Stimulated activated CD4-positive, alpha-beta T cell treated with anti-CD3 and anti-CD28 coated beads, TNF-alpha, amount 100 ng/mL, for 24 hours (primary cell): ENCODE measurements around the gene ADAT2.

Source experiments
- DNase-seq, 3 experiments: peaks; one replicate each; pipeline ENCODE4 v3.0.0-alpha.2; 2020; ENCODE audit warnings: low read depth in 3 of 3

The ADAT2 gene

DNA sequence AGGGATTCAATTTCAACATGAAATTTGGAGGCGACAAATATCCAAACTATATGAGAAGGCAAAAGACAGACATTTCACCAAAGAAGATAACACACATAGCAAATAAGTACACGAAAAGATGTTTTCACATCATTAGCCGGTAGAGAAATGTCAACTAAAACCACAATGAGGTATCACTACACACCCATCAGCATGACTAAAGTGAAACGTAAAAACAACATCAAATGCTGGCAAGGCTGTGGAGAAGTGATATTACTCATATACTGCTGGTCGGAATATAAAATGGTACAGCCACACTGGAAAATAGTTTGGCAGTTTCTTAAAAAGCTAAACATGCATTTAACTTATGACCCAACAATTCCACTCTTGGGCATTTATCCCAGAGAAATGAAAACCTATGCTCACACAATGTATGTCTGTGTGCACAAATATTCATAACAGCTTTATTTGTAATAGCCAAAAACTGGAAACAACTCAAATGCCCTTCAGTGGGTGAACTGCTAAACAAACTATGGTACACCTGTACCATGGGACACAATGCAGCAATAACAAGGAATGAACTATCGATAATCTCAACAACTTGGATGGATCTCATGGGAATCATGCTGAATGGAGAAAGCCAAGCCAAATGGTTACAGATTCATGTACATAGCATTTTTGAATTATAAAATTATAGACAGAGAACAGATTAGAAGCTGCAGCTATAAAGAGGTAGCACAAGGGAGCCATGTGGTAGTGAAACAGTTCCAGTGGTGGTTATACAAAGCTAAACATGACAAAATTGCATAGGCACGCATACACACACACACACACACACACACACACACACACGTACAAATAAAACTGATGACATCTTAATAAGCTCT lies 8.6 kb downstream of the ADAT2 start:
- DNase-seq, result no peak

DNA sequence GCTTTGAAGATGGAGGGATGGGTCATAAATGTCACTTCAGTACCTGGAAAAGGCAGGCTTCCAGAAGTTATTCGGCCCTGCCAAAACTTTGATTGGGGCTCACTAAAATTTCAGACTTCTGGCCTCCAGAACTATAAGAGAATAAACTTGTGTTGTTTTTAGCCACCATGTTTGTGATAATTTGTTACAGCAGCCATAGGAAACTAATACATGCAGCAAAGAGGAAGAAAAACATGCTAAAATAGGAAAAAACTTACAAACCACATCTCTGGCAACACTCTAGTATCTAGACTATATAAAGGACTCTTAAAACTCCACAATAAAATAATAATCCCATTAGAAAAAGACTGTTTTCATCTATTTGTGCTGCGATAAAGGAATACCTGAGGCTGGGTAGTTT lies 9.5 kb downstream of the ADAT2 start:
- no peak for DNase-seq

DNA sequence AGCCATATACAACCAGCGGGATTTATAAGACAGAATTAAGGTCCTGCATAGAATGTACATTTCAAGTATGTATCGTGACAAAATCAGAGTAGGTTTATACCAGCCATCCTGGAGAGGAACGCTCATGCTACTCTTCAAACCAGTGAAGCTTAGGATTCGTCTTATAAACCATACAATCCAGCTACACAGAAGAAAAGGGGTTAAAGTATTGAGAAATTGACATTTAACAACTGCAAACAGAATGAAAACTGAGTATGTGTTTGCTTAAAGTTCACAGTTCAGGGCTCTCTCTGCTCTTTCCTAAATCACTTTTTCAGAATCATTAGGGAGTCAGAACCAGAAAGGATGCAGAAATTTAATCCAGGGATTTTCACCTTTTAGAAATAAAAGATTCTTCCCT lies 17.9 kb downstream of the ADAT2 start:
- no peak for DNase-seq

DNA sequence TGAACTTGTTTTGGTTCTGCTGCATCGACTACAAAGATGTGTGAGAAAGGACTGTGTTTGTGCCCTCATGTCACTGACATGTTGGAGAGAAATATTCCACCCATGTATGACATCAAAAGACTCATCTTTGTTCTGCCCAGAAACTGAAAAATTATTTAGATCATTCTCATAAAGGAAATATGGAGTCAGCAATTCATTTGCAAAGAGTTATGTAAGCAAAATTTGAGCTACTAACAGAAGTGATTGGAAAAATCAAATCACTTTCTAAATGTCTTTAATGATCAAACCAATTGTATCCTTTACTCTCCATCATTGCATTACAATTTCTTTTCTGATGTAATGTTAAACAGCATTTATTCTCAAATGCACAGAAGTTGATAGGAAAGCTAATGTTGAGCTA lies 19.3 kb downstream of the ADAT2 start:
- no peak for DNase-seq

DNA sequence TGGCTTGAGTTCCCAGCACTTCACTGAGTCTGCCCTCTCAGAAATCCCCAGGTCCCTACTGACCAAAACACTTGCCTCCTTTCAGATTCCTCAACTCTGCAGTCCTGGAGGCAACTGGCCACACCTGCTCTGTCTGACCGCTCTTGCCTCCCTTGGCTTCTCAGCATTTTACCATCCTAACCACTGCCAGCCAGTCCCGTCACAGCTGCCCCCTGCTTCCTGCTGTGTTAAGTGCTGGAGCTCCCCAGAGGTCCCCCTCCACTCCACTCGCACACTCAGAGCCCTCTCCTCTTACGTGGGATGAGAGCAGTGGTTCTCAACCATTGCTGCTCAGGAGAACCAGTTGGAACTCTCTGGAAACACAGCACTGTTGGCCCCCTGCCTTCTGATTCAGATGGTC lies 20.5 kb downstream of the ADAT2 start:
- no peak for DNase-seq

DNA sequence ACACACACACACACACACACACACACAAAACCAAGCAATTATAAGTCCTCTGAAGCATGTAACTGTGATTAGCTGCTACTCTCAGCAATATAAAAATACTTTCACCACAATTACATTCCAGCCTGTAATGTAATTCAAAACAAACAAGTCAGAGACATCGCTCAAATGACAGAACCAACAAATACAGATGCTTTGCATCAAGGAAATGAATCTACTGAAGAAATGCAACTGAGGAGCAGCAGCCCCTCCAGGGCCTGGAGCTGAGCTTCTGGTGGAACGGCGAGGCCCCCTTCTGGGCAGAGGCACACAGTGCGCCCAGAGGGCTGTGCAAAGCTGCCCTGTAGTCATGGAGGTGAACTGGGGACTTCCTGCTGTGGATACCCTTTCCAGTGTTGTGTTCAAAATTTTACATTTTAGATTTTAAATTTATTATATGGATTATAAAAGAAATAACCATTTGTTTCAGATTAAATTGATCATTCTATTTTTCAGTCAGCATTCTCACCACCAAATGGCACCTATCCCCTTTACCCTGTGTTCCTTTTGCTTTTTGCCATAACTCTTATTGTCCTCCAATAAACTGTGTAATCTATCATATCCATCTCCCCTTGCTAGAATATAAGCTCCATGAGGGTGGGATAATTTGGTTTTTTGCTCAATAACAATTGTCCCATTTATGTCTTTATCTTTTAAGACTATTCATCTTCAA lies 23.2 kb downstream of the ADAT2 start:
- DNase-seq, result peak; percentile 40 to 59 (median 43)

DNA sequence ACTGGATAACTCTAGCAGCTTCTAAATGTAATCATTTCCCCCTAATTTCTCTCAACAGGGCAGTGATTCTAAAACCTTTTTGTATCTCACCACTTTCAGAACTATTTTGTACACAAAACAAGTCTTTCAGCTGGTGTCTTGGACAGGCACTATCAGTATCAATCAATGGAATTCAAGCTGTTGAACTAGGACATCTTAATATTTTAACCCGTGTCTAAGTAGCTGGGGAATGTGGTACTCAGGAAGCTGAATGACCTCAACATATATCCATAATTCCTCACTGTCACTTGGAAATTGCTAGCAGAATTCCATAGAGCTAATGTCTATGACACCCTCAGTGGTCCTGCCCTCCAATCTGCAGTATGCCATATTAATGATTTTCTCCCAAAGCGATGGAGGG lies 24.5 kb downstream of the ADAT2 start:
- DNase-seq, result no peak

DNA sequence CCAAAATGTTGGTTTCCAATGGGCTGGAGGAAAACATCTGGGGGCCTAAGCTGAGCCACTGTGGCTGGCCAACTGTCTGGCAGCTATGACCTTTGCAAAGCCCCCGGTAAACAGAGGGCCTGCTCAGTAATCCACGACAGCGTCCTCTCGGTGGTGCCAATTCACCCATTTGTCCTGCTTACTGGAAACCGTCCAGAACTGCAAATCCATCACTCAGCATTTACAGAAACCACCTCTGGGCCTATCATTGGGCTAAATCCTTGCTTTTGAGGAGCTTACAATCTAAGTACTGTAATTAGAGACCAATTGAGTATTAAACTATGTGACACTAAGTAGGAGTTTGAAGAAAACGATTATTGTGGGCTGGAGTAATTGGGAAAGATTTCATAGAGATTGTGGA lies 31.0 kb downstream of the ADAT2 start:
- DNase-seq, result no peak

DNA sequence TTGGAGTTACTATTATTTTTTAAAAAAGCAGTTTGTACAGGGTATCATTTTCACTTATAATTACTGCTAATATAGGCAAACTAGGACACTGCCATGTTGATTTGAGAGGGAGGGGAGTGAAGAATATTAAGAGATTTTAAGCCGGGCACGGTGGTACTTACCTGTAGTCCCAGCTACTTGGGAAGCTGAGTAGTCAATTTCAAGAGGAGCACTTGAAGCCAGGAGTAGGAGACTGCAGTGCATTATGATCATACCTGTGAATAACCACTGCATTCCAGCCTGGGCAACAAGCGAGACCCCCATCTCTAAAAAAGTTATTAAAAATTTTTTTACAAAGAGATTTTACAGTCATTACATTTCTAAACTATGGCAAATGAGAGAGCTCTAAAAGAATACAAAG lies 35.7 kb downstream of the ADAT2 start:
- no peak for DNase-seq

DNA sequence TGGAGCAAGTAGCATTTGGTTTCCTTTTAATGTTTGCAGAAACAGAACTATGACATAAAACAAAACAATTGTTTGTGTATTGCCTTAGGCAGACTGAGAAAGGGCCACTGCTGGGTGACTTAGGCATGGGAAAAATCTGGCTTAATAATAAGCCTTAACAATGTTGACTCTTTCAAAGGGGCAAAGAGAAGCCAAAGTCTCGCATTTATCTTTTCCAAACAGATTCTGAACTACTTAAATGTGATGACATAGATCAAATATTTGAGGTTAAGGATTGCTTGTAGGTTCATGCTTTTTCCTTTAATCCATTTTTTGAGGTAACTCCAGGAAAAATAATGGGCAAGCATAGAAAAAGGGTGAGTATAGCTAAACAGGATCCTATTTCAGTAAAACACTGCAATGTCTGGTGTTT lies 39.6 kb downstream of the ADAT2 start:
- DNase-seq, result no peak

DNA sequence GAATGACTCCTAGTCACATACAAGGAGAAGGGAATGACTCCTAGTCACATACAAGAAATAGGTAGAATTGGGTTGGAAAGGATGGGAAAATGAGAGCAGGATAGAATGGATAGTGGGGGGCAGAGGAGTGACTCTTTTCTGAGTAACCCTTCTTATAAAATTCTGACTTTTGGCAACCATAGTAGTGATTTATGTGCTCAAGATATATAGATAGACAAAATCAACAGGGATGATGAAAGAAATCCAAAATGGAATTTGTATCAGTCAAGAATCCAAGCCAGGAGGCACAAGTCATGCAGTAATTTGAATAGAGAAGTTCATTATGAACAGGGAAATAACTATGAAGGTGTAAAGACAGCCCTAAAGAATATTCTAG lies 41.7 kb downstream of the ADAT2 start:
- DNase-seq, result no peak

DNA sequence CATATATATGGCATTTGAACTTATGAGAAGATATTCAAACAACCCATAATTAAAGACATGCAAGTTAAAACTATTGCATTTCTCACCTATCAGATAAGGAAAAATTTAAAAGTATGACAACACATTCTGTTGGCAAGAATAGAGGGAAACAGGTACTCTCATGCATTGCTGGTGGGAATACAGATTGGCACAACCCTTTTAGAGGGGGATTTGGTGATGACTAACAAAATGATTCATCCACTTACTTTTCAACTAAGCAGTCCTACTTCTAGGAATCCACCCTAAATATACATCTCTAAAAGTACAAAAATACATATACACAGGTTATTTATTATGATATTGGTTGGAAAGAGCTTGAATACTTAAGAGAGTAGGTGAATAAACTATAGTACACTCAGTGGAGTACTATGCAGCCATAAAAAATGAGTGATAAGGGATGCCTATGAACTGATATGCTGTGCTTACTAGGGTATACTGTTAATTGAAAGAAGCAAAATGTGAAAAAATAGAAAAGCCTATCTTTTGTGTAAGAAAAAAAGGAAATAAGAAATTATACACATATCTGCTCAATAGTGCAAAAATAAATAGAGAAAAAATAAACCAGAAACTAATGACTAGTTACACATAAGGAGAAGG lies 42.2 kb downstream of the ADAT2 start:
- DNase-seq, result no peak

DNA sequence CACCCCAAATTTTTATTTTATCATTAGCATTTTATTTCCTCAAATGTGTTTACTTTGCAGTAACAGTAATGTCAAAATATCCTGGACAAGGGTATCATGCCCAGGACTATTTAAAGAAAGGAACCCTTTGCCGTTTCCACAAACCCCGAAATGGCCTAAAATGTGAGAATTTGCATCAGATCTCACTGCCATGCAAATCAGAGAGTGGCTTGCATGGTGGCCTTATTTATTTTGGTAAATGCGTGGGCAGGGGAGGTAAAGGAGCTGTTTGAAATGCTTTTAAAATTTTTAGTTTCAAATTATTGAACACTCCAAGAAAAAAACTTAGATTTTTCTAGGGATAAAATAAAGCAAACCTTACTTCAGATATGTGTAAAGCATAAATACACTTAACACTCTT lies 43.8 kb downstream of the ADAT2 start:
- DNase-seq, result no peak

DNA sequence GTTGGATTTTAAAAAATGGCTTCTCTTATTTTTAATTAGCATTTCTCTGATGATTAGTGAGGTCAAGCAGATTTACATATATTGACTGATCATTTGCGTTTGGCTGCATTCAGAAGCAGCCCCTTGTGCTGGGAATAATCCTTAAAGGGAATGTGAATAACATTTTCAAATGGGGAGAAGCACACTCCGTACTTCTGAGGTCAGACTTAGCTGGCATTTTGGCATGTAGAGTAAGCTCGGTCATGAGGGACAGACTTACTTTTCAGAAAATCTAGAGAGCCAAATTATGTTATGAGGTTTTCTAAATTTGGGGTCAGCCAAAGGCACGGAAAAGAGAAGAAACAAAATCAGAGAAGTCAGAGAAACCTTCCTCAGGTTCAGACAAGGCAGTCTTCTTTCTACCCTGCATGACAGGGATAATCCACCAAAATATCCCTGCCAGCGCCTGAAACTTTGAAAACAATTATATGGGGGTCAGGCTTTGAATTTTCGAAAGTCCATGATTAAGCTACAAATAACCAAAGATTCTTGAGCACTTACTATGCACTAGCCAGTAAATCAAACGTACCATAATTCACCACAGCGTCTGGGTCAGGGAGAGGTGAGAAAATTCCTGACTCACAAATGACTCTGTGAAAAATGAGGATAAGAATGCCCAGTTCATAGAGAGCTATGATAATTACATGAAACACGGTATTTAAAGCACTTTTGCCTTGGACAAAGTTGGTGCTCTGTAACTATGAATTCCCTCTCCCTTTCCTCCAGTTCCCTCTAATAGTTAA lies 44.9 kb downstream of the ADAT2 start:
- DNase-seq, result no peak

DNA sequence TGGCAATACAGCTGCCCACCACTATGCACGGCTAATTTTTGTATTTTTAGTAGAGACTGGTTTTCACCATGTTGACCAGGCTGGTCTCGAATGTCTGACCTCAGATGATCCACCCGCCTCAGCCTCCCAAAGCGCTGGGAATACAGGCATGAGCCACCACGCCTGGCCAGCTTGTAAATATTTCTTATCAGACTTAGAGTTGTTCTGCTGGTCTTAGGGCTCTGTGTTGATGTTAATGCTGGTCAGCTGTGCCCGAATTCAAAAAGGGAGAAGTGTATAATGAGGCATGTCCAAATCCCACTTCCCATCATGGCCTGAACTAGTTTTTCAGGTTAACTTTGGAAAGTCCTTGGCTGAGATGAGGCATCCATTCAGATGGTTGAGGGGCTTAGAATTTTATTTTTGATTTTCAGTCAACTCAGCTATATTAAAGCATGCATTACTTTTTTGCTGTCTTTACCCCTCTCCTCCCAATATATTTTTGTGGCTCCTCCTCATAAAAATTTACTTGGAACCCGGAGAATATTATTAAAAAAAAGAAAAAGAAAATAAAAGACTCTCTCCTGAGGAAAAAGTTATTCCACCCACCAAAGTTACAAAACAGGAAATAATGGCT lies 47.7 kb downstream of the ADAT2 start:
- no peak for DNase-seq

DNA sequence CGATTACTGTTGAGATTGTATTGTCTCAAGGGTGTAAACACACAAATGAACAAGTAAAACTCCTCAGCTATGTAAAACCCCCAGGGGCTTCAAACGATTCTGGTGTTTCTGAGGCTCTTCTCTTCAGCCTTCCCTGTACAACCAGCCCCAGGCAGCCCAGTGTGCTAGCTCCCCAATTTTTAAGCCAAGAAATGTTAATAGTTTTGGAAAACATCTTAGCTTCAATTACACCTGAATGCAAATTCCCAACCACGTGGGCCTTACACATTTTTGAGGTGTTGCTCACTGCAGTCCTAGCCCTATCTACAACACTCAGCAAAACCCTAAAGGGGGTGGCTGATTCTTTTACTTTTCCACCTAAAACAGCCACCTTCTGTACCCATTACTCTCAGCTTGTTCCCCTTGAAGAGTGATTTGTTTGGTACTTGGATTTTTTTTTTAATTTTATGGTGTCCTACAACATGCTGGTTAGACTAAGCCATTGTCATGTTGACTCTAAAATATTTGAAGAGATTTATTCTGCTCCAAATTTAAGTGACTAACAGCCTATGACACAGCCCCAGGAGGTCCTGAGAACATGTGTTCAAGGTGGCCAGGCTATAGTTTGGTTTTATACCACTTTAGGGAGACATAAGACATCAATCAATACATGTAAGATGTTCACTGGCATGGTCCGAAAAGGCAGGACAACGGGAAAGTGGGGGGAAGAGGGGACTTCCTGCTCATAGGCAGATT lies 48.7 kb downstream of the ADAT2 start:
- DNase-seq, result no peak

DNA sequence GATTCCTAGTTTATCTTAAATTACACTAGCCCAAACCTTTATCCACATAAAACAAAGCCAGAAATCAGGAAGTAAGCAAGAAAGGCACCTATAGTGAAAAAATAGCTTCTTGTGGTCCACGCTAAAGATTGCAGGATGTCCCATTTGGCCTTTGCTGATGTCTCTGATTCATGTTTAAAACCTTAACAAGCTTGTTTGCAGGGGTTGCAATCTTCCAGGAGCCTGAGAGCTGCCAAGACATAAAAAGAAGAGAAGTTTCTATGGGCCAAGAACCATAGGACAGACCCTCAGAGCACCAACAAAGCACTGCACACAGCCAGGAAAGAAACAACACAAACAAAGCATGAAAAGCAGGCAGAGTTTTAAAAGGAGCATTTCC lies 49.4 kb downstream of the ADAT2 start:
- DNase-seq, result no peak

DNA sequence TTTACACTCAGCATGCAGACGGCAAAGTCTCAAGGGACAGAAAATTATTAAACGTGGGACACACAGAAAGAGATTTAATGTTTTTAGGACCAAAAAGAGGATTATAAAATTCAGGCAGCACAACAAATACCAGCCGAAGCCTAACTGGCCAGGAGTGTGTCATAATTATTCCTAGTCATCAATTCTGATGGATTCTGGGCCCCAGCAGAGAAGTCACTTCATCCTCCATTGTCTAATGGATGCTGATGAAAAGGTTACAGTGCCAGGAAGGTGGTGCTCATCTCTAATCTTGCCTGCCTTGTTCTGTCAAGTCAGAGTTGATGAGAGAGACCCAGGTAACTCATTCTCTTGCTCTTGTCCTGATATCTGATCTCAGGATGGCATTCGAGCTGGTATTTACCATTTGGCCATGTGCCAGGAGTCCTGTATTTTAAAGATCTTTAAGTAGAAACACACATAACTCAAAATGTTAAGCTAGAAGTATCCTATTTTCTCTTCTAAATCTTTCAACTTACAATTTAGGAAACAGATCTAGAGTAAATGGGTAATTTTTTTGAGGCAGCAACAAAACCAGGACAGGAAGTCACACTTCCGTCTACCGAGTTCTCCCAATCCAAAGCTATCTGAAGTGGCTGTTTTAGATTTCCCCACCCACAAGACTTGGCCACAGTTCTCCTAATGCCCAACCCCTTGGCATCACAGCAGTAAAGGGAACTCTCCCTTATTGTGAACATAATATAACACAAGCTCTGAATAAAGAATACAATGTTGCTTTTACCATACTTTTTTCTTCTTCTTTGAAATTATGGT lies 50.0 kb downstream of the ADAT2 start:
- DNase-seq, result no peak

DNA sequence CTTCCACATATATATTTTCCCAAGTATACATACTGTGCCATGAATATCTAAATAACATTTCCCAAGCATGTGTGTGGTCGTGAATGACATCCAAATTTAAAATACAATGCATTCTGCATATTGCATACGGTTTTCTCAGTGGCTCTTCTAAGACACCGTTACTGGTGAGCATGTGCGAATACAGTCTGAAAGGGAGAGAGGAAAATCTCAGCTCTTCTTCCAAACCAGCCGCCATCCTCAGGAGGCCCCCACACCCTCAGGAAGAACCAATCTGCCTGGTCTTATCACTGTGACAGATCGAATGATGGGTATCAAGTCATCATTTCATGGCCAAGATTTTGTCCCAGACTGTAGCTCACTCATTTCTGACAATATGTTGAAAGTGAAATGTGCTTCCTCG lies 50.7 kb downstream of the ADAT2 start:
- no peak for DNase-seq

DNA sequence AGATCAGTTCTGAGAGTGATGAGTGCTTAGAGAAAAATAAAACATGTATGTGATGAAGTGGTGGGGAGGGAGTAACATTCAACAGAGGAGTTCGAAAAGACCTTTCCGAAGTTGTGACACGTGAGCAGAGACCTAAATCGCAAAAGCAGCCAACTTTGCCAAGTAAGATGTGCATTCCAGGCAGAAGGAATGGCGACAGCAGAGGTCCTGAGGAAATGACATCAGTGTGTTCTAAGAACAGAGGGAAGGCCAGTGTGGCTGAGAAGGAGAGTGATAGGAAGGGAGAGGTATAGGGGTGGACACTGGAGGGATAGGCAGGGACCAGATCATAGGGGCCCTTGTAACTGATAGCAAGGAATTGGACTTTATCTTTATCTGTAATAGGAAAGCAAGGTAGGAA lies 51.3 kb downstream of the ADAT2 start:
- DNase-seq, result no peak
